Measurements from ENCODE around the gene PLEKHS1.

GRCh38 chr10:113732966-113733365 lies 18.5 kb upstream of the PLEKHS1 start:
- TF ChIP-seq CTCF (IDR thresholded peaks at IDR 0.05) (no peak), REST (IDR thresholded peaks at IDR 0.05; ENCODE audit: low read depth, low read length) (no peak)

Data from SK-N-SH (cell line).